PC-3 (cell line): Measurements from ENCODE around the gene OPHN1.

Experiments used
- CTCF ChIP-seq: fragments of 300-600 bp; sonication (generic); conservative IDR thresholded peaks from 2 replicates; pipeline ENCODE4 v1.5.1; 2017; ENCODE audit warnings: antibody characterized with exemption, low read depth, mild to moderate bottlenecking, low read length
- EZH2phosphoT487 ChIP-seq: fragments of 300-600 bp; sonication (generic); IDR thresholded peaks from 2 replicates; pipeline ENCODE4 v1.6.1; 2018; ENCODE audit warnings: mild to moderate bottlenecking, antibody characterized with exemption, low read length, borderline replicate concordance

DNA sequence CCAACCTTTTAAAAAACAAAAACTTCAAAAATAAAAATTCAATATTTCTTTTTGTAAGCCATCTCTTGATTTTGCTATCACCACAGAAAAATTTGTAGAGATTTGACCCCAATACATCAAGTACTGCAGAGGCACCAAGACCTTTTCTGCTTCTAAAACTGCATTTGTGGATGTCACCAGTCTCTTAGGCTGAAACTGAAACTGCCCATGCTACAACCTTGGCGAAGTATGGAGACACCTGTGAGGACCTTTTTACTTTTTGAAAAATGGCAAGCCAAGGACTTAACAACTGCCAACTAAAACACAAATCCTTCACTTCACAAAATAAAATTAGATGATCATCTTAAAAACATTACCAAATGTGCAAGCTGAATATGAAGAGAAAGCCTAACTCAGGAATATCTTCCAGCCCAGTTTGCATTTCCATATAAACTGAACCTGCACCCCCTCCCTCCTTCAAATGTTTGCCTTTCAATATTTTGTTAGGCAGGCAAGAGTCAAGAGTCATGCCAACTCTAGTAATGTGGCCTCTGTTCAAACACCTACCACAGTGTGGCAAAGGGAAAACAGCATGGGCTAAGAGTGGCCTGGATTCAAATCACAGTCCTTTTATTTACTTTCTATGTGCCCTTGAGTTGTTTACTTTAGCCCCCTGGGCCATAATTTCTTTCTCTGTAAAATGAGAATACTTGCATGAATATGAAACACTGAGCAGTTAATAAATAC, 389.4 kb downstream of the OPHN1 start:
- TF ChIP-seq CTCF (no peak), EZH2phosphoT487 (no peak)
